CD4-positive, alpha-beta T cell treated with Interferon alpha-2 for 1 hour (primary cell): ENCODE data around the gene PSMB7.

Source experiments
- DNase-seq, 2 donors: peaks; one replicate each; pipeline ENCODE4 v3.0.0-alpha.2; 2020 to 2022

PSMB7 gene

GRCh38 chr9:124409410-124409809 is 5.8 kb downstream of the PSMB7 start:
- DNase-seq, result no peak

DNA sequence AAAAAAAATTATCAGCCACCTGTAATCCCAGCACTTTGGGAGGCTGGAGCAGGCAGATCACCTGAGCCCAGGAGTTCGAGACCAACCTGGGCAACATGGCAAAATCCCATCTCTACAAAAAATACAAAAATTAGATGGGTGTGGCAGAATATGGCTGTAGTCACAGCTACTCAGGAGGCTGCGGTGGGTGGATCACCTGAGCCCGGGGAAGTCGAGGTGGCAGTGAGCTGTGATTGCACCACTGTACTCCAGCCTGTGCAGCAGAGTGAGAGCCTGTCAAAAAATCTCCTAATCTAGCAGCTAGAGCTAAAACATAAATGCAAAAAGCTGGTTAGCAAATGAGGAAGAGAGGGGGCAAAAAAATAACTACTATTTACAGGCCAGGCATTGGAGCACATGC is 12.0 kb downstream of the PSMB7 start:
- no peak for DNase-seq

GRCh38 chr9:124399968-124400940 is 15.0 kb downstream of the PSMB7 start:
- DNase-seq, result no peak

- no peak for DNase-seq
Measured at GRCh38 chr9:124399323-124399967, 15.8 kb downstream of the PSMB7 start.

- DNase-seq, result no peak
Measured at GRCh38 chr9:124398191-124398935, 16.9 kb downstream of the PSMB7 start.

- no peak for DNase-seq
Measured at GRCh38 chr9:124395826-124396225, 19.4 kb downstream of the PSMB7 start.

DNA sequence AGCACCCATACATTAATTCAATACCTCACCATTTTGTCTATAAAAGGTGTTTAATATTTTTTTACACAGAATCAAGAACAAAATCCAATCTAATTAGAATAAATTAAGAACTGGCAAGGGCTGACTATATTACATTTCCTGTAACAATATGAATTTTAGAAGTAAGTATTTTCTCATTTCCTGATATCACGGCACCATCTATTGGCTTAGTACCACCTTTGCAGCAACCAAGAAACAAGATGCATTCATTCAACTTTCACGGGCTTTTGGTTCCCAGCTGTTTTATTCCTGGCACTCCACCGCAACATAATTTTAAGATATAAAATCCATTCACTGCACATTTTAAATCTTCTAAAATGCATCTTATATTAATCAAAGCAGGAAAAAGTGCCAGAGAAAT is 20.6 kb downstream of the PSMB7 start:
- peak in 1 of 2 donors; percentile 13 for DNase-seq

GRCh38 chr9:124394167-124394566 is 21.1 kb downstream of the PSMB7 start:
- no peak for DNase-seq

DNA sequence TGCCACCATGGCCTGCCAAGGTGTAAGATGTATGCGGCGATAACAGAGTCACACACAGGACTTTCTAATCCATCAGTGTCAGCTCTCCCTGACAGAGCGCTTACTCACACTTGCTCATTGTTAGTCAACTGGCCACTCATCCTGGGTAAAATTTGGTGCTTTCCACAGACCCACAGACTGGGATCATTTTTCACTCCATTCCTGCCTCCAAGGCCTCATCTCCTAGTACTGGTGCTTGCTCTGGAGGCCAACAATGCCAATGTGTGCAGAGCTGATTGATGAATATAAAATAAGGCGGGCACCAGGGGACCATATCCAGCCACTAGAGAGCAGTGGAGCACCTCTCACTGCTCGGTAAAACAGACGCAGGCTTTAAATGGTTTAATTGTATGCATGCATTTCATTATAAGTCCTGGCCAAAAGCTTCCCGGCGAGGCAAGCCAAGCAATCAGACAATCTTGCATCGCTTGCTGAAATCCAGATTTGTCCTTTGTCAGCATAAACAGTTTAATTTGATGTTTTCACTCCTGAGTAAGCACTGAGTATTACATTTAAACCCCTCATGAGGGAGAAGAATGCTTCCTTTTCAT is 22.3 kb downstream of the PSMB7 start:
- no peak for DNase-seq

DNA sequence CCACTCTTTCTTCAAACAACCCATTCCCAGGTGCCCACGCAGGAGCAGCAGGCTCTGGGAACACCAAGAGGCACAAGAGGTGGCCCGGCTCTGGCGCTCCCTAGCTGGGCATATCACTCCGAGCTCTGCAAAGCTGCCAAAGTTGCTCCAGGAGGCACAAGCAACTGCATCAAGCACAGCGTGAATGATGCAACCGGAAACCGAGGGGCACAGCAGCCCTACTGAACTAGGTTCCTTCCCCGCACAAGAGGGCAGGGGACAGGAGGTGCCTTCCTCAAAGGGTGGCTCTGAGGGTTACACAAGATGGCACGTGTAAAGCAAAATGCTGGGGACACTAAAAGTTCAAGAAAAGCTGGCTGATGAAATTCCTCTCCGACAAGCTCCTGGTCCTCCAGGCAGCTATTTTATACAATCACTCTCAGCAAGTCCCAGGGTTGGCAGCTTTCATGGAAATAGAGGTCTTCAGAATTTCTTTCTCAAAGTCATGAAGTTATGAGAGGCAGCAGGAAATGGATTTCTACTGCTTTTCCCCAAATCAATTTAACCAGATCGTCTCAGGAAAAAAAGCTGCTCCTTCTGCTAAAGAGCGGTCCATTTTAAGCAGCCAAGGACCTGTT is 22.9 kb downstream of the PSMB7 start:
- peak in 1 of 2 donors; percentile 20 for DNase-seq

- no peak for DNase-seq
Measured at GRCh38 chr9:124390794-124391658, 24.2 kb downstream of the PSMB7 start.

DNA sequence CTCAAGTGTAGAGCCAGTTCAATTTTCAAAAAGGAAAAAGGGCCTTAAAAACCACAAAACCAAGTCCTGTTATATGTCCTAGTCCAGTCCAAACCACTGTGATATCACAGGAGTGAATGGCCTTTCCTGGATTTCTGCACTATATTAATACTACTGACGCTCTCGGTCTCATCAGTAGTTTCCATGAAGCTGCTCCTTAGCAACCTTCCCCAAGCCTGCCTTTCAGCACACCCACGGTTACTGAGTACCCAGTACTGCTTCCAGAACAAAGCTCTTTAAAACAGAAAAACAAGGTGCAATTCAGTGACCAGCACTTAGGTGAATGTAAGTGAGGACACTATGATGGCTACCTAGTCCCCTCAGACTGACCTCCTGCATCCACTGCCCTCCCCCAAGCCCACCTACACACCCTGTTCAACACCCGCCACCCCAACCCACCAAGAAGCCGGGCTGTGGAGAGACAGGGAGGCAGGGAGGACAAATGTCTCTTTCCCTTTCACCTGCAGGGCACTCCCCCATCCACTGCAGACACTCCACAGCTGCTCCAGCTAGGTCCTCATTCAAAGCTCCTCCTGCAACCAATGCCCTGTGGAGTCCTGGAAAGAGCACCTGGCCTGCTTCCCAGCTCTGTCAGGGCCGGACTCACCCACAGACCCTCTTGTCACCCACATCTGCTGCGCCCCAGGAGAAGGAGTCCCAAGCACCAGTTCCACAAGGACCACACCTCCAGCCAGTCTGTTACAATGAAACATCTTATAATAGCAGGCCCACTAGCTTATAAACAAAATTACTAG is 25.9 kb downstream of the PSMB7 start:
- DNase-seq, result no peak

DNA sequence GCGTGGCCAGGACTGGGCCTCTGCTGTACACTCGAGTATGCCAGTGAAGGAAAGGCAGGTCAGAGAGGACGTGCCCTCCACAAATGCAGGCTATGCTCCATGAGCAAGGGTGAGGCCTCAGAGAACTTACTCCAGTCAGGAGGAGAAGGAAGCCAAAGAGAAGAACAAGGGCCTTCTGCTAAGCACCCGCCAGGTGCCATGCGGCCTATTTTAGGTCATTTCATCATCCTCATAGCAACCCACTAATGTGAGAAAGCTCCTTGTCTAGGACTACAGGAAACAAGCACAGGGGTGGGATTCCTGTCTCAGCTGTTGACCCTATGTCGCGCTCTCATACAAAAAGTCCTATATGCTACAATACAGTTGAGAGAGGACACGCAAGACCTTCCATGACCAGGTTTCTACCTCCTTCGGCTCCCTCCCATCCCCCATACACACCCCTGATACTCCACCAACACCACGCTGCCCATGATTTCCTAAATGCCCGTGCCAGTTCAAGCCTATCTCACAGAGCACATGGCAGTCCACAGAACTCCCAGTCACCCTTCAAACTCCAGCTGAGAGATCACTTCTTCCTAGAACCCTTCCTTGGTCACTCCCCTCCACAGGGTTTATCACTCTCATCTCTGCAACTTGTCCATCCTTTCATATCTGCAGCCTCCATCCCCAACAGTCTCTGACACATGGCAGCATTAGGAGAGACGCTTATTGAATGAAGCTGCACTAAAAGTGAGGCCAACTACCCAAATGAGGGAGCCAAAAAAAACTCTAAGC is 26.8 kb downstream of the PSMB7 start:
- DNase-seq, result no peak

GRCh38 chr9:124386201-124386600 is 29.0 kb downstream of the PSMB7 start:
- no peak for DNase-seq

DNA sequence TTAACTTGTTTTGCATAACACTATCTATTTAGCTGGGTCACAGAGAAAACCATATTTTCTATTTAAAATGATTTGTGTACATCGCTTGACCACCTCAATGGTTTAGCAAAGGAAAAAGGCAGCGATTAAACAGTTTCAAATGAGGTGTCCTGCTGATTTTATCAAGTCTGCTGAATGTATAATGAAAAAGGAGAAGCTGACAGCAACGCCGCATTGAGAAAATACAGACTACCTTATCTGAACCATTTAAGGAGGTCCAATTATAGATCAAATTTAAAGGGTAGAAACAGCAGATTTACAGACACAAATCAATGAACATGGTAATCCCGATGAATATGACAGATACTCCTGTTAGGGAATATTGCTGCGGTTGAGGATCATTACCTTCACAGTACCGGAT is 29.6 kb downstream of the PSMB7 start:
- DNase-seq, result no peak

DNA sequence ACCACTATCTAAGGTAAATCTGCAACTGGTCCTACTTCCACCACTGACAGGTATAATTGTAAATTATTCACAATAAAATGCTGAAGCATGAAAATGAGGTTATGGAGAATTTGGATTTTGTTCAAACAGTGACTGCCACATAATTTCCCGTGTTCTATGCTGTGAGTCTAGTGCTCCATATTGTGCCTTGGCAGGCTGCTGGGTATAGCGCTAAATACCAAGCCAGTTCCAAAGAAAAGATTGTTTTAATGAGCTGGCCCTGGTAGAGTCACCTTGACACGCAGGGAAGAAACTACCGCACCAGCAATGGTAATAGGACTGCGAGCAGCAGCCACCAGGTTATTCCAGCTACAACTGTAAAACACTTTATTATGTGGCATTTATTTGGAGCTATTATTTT is 30.4 kb downstream of the PSMB7 start:
- no peak for DNase-seq

- no peak for DNase-seq
Measured at GRCh38 chr9:124384210-124384609, 31.0 kb downstream of the PSMB7 start.

DNA sequence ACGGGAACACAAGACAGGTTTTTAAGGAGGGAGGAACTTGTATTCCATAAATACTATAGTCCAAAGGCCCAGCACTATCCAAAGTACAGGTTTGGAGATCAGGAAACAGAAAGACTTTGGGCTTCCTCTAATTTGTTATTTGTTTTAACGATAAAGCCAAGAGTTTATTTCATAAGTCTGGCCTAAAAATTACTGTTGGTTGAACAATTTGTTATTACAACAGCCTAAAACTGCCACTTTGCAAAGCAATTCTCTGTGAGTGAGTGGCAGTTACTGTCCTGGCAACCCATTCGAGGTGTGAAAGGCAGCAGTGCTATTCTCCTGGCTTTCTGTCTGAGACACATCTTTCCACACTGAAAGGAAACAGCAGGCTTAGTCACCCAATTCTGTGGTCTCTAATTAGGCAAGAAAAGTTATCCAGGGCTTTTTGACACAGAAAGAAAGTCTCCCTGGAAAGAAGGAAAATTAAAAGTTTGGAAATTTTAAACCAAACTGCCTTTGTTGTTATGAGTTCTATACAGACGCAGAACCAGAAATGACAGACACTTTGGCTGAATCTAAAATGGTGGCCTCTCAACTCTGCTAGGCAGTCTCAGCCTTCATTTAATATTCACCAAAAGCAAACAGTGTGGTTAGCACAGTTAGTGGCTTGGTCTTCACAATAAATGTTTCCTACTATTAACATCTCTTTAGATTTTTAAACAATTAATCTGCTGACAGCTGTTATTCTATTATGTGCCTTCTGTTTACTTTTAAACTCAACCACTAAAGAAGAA is 33.9 kb downstream of the PSMB7 start:
- no peak for DNase-seq
